Measurements from ENCODE around the gene THAP3. TPM values are rescaled to one million over a fixed set of nuclear protein-coding genes. Genes with fewer than 3 reads are reported as not detected.

The THAP3 gene
- total and polyA plus RNA-seq, 2 donors (not counting 1 experiment from before 2014, with no cell fraction given), result 20.2 to 30.4 TPM

- Histone ChIP-seq H3K9me3 (ENCODE audit: control extremely low read depth in 1 of 3, control insufficient read depth in 2 of 3, insufficient read depth in 1 of 3, low read length in 2 of 3) (no peaks in the 10 kb centered on the region), H3K4me2 (replicated peaks; ENCODE audit: low read depth, low read length, poor library complexity, severe bottlenecking) (peak overlapping the region; percentile 88), H3K36me3 (replicated peaks in 1 of 2; ENCODE audit: control extremely low read depth in 1 of 2, control insufficient read depth in 1 of 2, extremely low read depth in 1 of 2, insufficient read depth in 2 of 2, low read length in 1 of 2) (peaks cover 0 to 2% of the 10 kb centered on the region in 2 experiments), H3K27ac (ENCODE audit: low read length in 2 of 2) (peak overlapping the region; percentile 87 to 91), H3K9ac (ENCODE audit: low read length) (peak overlapping the region; percentile 89), H3K79me2 (ENCODE audit: control insufficient read depth, insufficient read depth, low read length) (peaks cover 40% of the 10 kb centered on the region), H3K4me3 (ENCODE audit: control extremely low read depth in 1 of 5, extremely low read depth in 1 of 5, insufficient read depth in 1 of 5, low read depth in 2 of 5, low read length in 4 of 5) (peak overlapping the region; percentile 30 to 91 (median 88)), H4K20me1 (ENCODE audit: control insufficient read depth, insufficient read depth, low read length, poor library complexity, severe bottlenecking) (peaks cover 20% of the 10 kb centered on the region), H3K4me1 (ENCODE audit: control insufficient read depth in 2 of 2, insufficient read depth in 2 of 2, low read length in 2 of 2) (peaks cover 20 to 32% of the 10 kb centered on the region in 2 donors), H2AFZ (ENCODE audit: insufficient read depth, low read depth, low read length, poor library complexity, severe bottlenecking) (peak overlapping the region; percentile 84), H3K27me3 (replicated peaks in 1 of 4; ENCODE audit: control extremely low read depth in 1 of 4, control insufficient read depth in 3 of 4, insufficient read depth in 4 of 4, low read length in 3 of 4) (no peaks in the 10 kb centered on the region)
- no peaks in the 10 kb centered on the region for H3K27me3 Mint-ChIP-seq
- peak overlapping the region; percentile 98 for H3K4me3 Mint-ChIP-seq
- POLR2A ChIA-PET, result interaction anchor here (0.6 to 3.4 kb wide), 8 partner anchors 17 to 37 kb away, joined by 3 to 21 read pairs (median 5); partner anchors contain the start of genes KLHL21, NOL9, PHF13 and TAS1R1
- peak overlapping the region; percentile 98 for H3K27ac Mint-ChIP-seq
- no peak for DNase-seq
- under 1% methylated on average over 24 of the region's 30 CpGs for WGBS (ENCODE audit: insufficient coverage)
- CTCF ChIA-PET, result interaction anchor here (0.7 to 1.7 kb wide), 6 partner anchors 9 to 598 kb away, joined by 3 to 9 read pairs (median 4); partner anchors contain the start of genes NOL9 and TAS1R1
- H3K9me3 Mint-ChIP-seq (ENCODE audit: insufficient read depth), result no peaks in the 10 kb centered on the region
- peaks cover 34% of the 10 kb centered on the region for H3K4me1 Mint-ChIP-seq
- intact Hi-C loops (cut with micrococcal nuclease), result loop anchor here (1.0 kb wide), 1 partner anchor 21 kb away; no protein-coding TSS in a partner anchor
- TF ChIP-seq EZH2 (IDR thresholded peaks at IDR 0.05; ENCODE audit: borderline replicate concordance, insufficient read depth, low read depth, low read length, poor library complexity, severe bottlenecking) (no peak), CTCF (IDR thresholded peaks at IDR 0.05) (no peak)
- peak; percentile 5 for ATAC-seq (ENCODE audit: low read depth)
These were observed 44.5 kb upstream of the THAP3 start for GRCh38 chr1:6580119-6580592.
